Spinal cord (tissue), 10 donors: ENCODE results near the gene MAD2L2. TPM values are rescaled to one million over a fixed set of nuclear protein-coding genes. Genes with fewer than 3 reads are reported as not detected.
A peak's percentile ranks its signal among the peaks of the same experiment; 100 is the strongest.

Source experiments
- DNase-seq, 6 donors: peaks; one replicate each; pipeline versions ENCODE4 v3.0.0 to v3.0.0-alpha.2; 2013 to 2015; ENCODE audit warnings: low spot score in 6 of 6, low read depth in 4 of 6
- H3K27ac ChIP-seq: one replicate; pipeline ENCODE4 v1.5.1; 2013; ENCODE audit warnings: low read depth, low read length, control low read depth
- H3K27me3 ChIP-seq: one replicate; pipeline ENCODE4 v1.6.1; 2013; ENCODE audit warnings: low read length; ENCODE audit not compliant: control insufficient read depth, insufficient read depth
- H3K36me3 ChIP-seq: one replicate; pipeline ENCODE4 v1.6.1; 2013; ENCODE audit warnings: low read length; ENCODE audit not compliant: control insufficient read depth, insufficient read depth
- H3K4me1 ChIP-seq: one replicate; pipeline ENCODE4 v1.6.1; 2013; ENCODE audit warnings: low read length; ENCODE audit not compliant: control insufficient read depth, insufficient read depth
- H3K4me3 ChIP-seq: one replicate; pipeline ENCODE4 v1.5.1; 2013; ENCODE audit warnings: low read depth, low read length, control low read depth
- H3K9me3 ChIP-seq: one replicate; pipeline ENCODE4 v1.6.1; 2013; ENCODE audit warnings: low read length; ENCODE audit not compliant: control insufficient read depth, insufficient read depth
- WGBS: methylation state at CpG from one replicate; pipeline ENCODE4 v1.1.5; 2013; ENCODE audit warnings: missing lambda C conversion rate; ENCODE audit not compliant: insufficient coverage; 5-methylcytosine and 5-hydroxymethylcytosine counted together
- polyA plus RNA-seq, 2 donors: library from polyadenylated mRNA; unstranded; fragments of 120-200 nt; gene quantifications; one replicate each; pipeline ENCODE4 v1.2.1, GENCODE V29; 2013; ENCODE audit not compliant: insufficient read length in 2 of 2
- total RNA-seq, 2 donors: library from RNA; depleted of rRNA in 1 of 2; stranded (reverse); fragments of 120-200 nt in 1 of 2; fragments of >200 nt in 1 of 2; gene quantifications; one replicate each; pipeline versions ENCODE4 v1.2.3 to v1.2.4, GENCODE V29; 2013 to 2014
- donor health status: healthy.

MAD2L2 gene
- total and polyA plus RNA-seq, 4 donors: 27.3 to 70.8 (median 62.3) TPM

- DNase-seq: peak in 2 of 6 donors; percentile 72 to 73
- WGBS: 3% methylated on average over 56 of the region's 64 CpGs
- H3K4me3 ChIP-seq: peak overlapping the region; percentile 51
- H3K36me3 ChIP-seq: no peaks in the 10 kb centered on the region
- H3K9me3 ChIP-seq: no peaks in the 10 kb centered on the region
- peaks cover 29% of the 10 kb centered on the region for H3K4me1 ChIP-seq
- H3K27ac ChIP-seq: no peak overlapping the region
- H3K27me3 ChIP-seq: peaks cover 27% of the 10 kb centered on the region
Observed at GRCh38 chr1:11690397-11691301, 9.7 kb upstream of the MAD2L2 start.

- H3K9me3 ChIP-seq: no peaks in the 10 kb centered on the region
- WGBS: 96% methylated on average over 4 of the region's 4 CpGs
- no peak overlapping the region for H3K4me3 ChIP-seq
- H3K36me3 ChIP-seq: no peaks in the 10 kb centered on the region
- H3K27ac ChIP-seq: no peak overlapping the region
- H3K4me1 ChIP-seq: peaks cover 22% of the 10 kb centered on the region
- no peak for DNase-seq
- H3K27me3 ChIP-seq: peaks cover 21% of the 10 kb centered on the region
Observed at GRCh38 chr1:11688506-11688905, 7.6 kb upstream of the MAD2L2 start.

- WGBS: 83% methylated on average over 4 of the region's 7 CpGs
- no peak for DNase-seq
- Histone ChIP-seq H3K9me3 (no peaks in the 10 kb centered on the region), H3K4me3 (no peak overlapping the region), H3K27ac (no peak overlapping the region), H3K36me3 (no peaks in the 10 kb centered on the region), H3K27me3 (peaks cover 1% of the 10 kb centered on the region), H3K4me1 (peaks cover 16% of the 10 kb centered on the region)
Observed at GRCh38 chr1:11685210-11685752, 4.3 kb upstream of the MAD2L2 start.

GRCh38 chr1:11684070-11684469 lies 3.1 kb upstream of the MAD2L2 start:
- no peaks in the 10 kb centered on the region for H3K36me3 ChIP-seq
- H3K4me3 ChIP-seq: no peak overlapping the region
- DNase-seq: peak in 1 of 6 donors; percentile 41
- peaks cover 23% of the 10 kb centered on the region for H3K4me1 ChIP-seq
- no peaks in the 10 kb centered on the region for H3K27me3 ChIP-seq
- WGBS: 57% methylated on average over 1 of the region's 7 CpGs
- H3K9me3 ChIP-seq: no peaks in the 10 kb centered on the region
- H3K27ac ChIP-seq: no peak overlapping the region

GRCh38 chr1:11682799-11683198 lies 1.9 kb upstream of the MAD2L2 start:
- H3K36me3 ChIP-seq: no peaks in the 10 kb centered on the region
- no peak overlapping the region for H3K4me3 ChIP-seq
- H3K9me3 ChIP-seq: no peaks in the 10 kb centered on the region
- H3K27me3 ChIP-seq: no peaks in the 10 kb centered on the region
- peaks cover 20% of the 10 kb centered on the region for H3K4me1 ChIP-seq
- no peak overlapping the region for H3K27ac ChIP-seq
- 50% methylated on average over 1 of the region's 1 CpG for WGBS
- no peak for DNase-seq

- H3K27me3 ChIP-seq: no peaks in the 10 kb centered on the region
- no peak overlapping the region for H3K4me3 ChIP-seq
- H3K27ac ChIP-seq: no peak overlapping the region
- H3K36me3 ChIP-seq: peaks cover 5% of the 10 kb centered on the region
- H3K9me3 ChIP-seq: no peaks in the 10 kb centered on the region
- no peak for DNase-seq
- peaks cover 20% of the 10 kb centered on the region for H3K4me1 ChIP-seq
- WGBS: 37% methylated on average over 5 of the region's 7 CpGs
Observed at GRCh38 chr1:11682287-11682771, 1.4 kb upstream of the MAD2L2 start.

- no peak for DNase-seq
- peaks cover 20% of the 10 kb centered on the region for H3K4me1 ChIP-seq
- peak overlapping the region; percentile 86 for H3K4me3 ChIP-seq
- H3K27ac ChIP-seq: peak overlapping the region; percentile 16
- 5% methylated on average over 61 of the region's 65 CpGs for WGBS
- peaks cover 23% of the 10 kb centered on the region for H3K36me3 ChIP-seq
- no peaks in the 10 kb centered on the region for H3K9me3 ChIP-seq
- no peaks in the 10 kb centered on the region for H3K27me3 ChIP-seq
Observed at GRCh38 chr1:11680270-11681070, 478 bp downstream of the MAD2L2 start.

GRCh38 chr1:11678442-11678841 lies 2.5 kb downstream of the MAD2L2 start:
- H3K4me3 ChIP-seq: no peak overlapping the region
- 100% methylated on average over 2 of the region's 2 CpGs for WGBS

GRCh38 chr1:11676386-11677103 lies 4.4 kb downstream of the MAD2L2 start:
- H3K27me3 ChIP-seq: no peaks in the 10 kb centered on the region
- 92% methylated on average over 5 of the region's 10 CpGs for WGBS
- H3K27ac ChIP-seq: no peak overlapping the region
- no peaks in the 10 kb centered on the region for H3K9me3 ChIP-seq
- H3K4me1 ChIP-seq: peaks cover 16% of the 10 kb centered on the region
- DNase-seq: no peak
- peaks cover 62% of the 10 kb centered on the region for H3K36me3 ChIP-seq
- no peak overlapping the region for H3K4me3 ChIP-seq

More at GRCh38 chr1:11678442-11678841, 2.5 kb downstream of the MAD2L2 start:
- no peak for DNase-seq
- H3K27ac ChIP-seq: no peak overlapping the region
- H3K27me3 ChIP-seq: no peaks in the 10 kb centered on the region
- peaks cover 20% of the 10 kb centered on the region for H3K4me1 ChIP-seq
- H3K36me3 ChIP-seq: peaks cover 43% of the 10 kb centered on the region
- no peaks in the 10 kb centered on the region for H3K9me3 ChIP-seq
